WTC11 (cell line): ENCODE data around the gene SNX18. TPM values are rescaled to one million over a fixed set of nuclear protein-coding genes. Genes with fewer than 3 reads are reported as not detected.

Experiments
- ATAC-seq: fragments of 200-7000 bp; cut with Tn5 transposase; 2 replicates; pipeline ENCODE4 v1.10.0; 2021; ENCODE audit warnings: mild to moderate bottlenecking, moderate library complexity
- CTCF ChIA-PET: fragments of 300-600 bp; sonication (Branson Sonifier 250); formaldehyde crosslinking; loops from one replicate; lab custom pipeline; 2021; ENCODE audit warnings: antibody characterized with exemption; lab: Charles Lee
- POLR2A ChIA-PET: fragments of 350-600 bp; sonication (Branson Sonifier 250); formaldehyde crosslinking; loops from one replicate; lab custom pipeline; 2021; ENCODE audit warnings: antibody characterized with exemption; lab: Charles Lee
- DNase-seq: peaks from one replicate; pipeline ENCODE4 v3.0.0; 2021; ENCODE audit warnings: low spot score
- H3K27ac Mint-ChIP-seq: 2 replicates; pipeline ENCODE4 v1.8.0; 2021; ENCODE audit warnings: mixed read lengths
- H3K27me3 Mint-ChIP-seq: 2 replicates; pipeline ENCODE4 v1.8.0; 2021; ENCODE audit warnings: low read depth, mild to moderate bottlenecking, moderate library complexity, mixed read lengths
- H3K36me3 Mint-ChIP-seq: 2 replicates; pipeline ENCODE4 v1.8.0; 2021; ENCODE audit warnings: mixed read lengths
- H3K4me1 Mint-ChIP-seq: 2 replicates; pipeline ENCODE4 v1.8.0; 2022; ENCODE audit warnings: mixed read lengths
- H3K4me3 Mint-ChIP-seq: 2 replicates; pipeline ENCODE4 v1.8.0; 2021; ENCODE audit warnings: mild to moderate bottlenecking, moderate library complexity, mixed read lengths
- H3K9me3 Mint-ChIP-seq: 2 replicates; pipeline ENCODE4 v1.8.0; 2021; ENCODE audit warnings: mixed read lengths
- AR ChIP-seq: fragments of 250-450 bp; sonication (Bioruptor Pico); IDR thresholded peaks from 2 replicates; pipeline ENCODE4 v1.9.0; 2021; ENCODE audit warnings: mild to moderate bottlenecking
- FOXJ3 ChIP-seq: sonication (generic); formaldehyde crosslinking; IDR thresholded peaks from 2 replicates; pipeline ENCODE4 v1.9.0; 2021; ENCODE audit warnings: missing genetic modification reagents, mild to moderate bottlenecking, borderline replicate concordance
- JUN ChIP-seq: sonication (generic); formaldehyde crosslinking; IDR thresholded peaks from 2 replicates; pipeline ENCODE4 v1.8.0; 2023; ENCODE audit warnings: mild to moderate bottlenecking, missing genetic modification reagents
- NFE2L1 ChIP-seq: sonication (generic); formaldehyde crosslinking; IDR thresholded peaks from 2 replicates; pipeline ENCODE4 v1.8.1; 2023; ENCODE audit warnings: missing genetic modification reagents
- PRRX2 ChIP-seq: fragments of 250-450 bp; sonication (Bioruptor Pico); IDR thresholded peaks from 2 replicates; pipeline ENCODE4 v1.8.0; 2021; ENCODE audit warnings: mild to moderate bottlenecking
- ZNF121 ChIP-seq: sonication (generic); formaldehyde crosslinking; IDR thresholded peaks from 2 replicates; pipeline ENCODE4 v1.8.0; 2023; ENCODE audit warnings: missing genetic modification reagents
- ZNF138 ChIP-seq: sonication (generic); formaldehyde crosslinking; conservative IDR thresholded peaks from 2 replicates; pipeline ENCODE4 v1.8.1; 2022; ENCODE audit warnings: mild to moderate bottlenecking, moderate library complexity, missing genetic modification reagents
- ZNF263 ChIP-seq: sonication (generic); formaldehyde crosslinking; IDR thresholded peaks from 2 replicates; pipeline ENCODE4 v1.8.1; 2022; ENCODE audit warnings: low read depth, mild to moderate bottlenecking, moderate library complexity, missing genetic modification reagents
- total RNA-seq: library from RNA; stranded (reverse); gene quantifications from 3 replicates; pipeline ENCODE4 v1.2.3, GENCODE V29; 2021
- TF ChIP-seq, protein P1 (sequence below): sonication (generic); formaldehyde crosslinking; IDR thresholded peaks from 2 replicates; pipeline ENCODE4 v1.8.1; 2022; ENCODE audit warnings: low read depth, mild to moderate bottlenecking, moderate library complexity, missing genetic modification reagents, borderline replicate concordance
- TF ChIP-seq, protein P2 (sequence below): sonication (generic); formaldehyde crosslinking; IDR thresholded peaks from 2 replicates; pipeline ENCODE4 v1.8.1; 2023; ENCODE audit warnings: mild to moderate bottlenecking, missing genetic modification reagents, borderline replicate concordance
- TF ChIP-seq, protein P3 (sequence below): fragments of 250-450 bp; sonication (Bioruptor Pico); conservative IDR thresholded peaks from 2 replicates; pipeline ENCODE4 v1.9.0; 2021; ENCODE audit warnings: mild to moderate bottlenecking
- TF ChIP-seq, protein P4 (sequence below): sonication (generic); formaldehyde crosslinking; IDR thresholded peaks from 2 replicates; pipeline ENCODE4 v1.8.1; 2022; ENCODE audit warnings: mild to moderate bottlenecking, moderate library complexity, missing genetic modification reagents
- TF ChIP-seq, protein P5 (sequence below): fragments of 250-450 bp; sonication (Bioruptor Pico); IDR thresholded peaks from 2 replicates; pipeline ENCODE4 v1.8.0; 2021; ENCODE audit warnings: mild to moderate bottlenecking

SNX18 gene
- total RNA-seq, 1 experiment from 2014 or later: 24.6 TPM

GRCh38 chr5:54533541-54534190, 16.1 kb downstream of the SNX18 start (continued):
- TF ChIP-seq ZNF263 (CRISPR knock-in tag): no peak
- TF ChIP-seq, protein P1, sequence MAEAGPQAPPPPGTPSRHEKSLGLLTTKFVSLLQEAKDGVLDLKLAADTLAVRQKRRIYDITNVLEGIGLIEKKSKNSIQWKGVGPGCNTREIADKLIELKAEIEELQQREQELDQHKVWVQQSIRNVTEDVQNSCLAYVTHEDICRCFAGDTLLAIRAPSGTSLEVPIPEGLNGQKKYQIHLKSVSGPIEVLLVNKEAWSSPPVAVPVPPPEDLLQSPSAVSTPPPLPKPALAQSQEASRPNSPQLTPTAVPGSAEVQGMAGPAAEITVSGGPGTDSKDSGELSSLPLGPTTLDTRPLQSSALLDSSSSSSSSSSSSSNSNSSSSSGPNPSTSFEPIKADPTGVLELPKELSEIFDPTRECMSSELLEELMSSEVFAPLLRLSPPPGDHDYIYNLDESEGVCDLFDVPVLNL (CRISPR knock-in tag): no peak
- TF ChIP-seq ZNF121 (CRISPR knock-in tag): no peak
- TF ChIP-seq PRRX2 (CRISPR knock-in tag): no peak
- no peak for TF ChIP-seq FOXJ3 (CRISPR knock-in tag)
- TF ChIP-seq AR (CRISPR knock-in tag): no peak
- TF ChIP-seq NFE2L1 (CRISPR knock-in tag): no peak
- TF ChIP-seq ZNF138 (CRISPR knock-in tag): no peak

- DNase-seq (no peak), ATAC-seq (peak; percentile 49)
- Mint-ChIP-seq H3K27ac (peak overlapping the region; percentile 94), H3K36me3 (peaks cover 8% of the 10 kb centered on the region; the same call in 1 of the 2 replicates), H3K4me1 (peaks cover 24% of the 10 kb centered on the region), H3K9me3 (peaks cover 10% of the 10 kb centered on the region), H3K27me3 (no peaks in the 10 kb centered on the region), H3K4me3 (0 out of 2 replicates have a peak overlapping the region, but pooled peaks have one; percentile 7)
- CTCF ChIA-PET: interaction anchor here (0.7 kb wide), 1 partner anchor 17 kb away, joined by 3 read pairs; the partner anchor contains the start of gene SNX18
- TF ChIP-seq, protein P2, sequence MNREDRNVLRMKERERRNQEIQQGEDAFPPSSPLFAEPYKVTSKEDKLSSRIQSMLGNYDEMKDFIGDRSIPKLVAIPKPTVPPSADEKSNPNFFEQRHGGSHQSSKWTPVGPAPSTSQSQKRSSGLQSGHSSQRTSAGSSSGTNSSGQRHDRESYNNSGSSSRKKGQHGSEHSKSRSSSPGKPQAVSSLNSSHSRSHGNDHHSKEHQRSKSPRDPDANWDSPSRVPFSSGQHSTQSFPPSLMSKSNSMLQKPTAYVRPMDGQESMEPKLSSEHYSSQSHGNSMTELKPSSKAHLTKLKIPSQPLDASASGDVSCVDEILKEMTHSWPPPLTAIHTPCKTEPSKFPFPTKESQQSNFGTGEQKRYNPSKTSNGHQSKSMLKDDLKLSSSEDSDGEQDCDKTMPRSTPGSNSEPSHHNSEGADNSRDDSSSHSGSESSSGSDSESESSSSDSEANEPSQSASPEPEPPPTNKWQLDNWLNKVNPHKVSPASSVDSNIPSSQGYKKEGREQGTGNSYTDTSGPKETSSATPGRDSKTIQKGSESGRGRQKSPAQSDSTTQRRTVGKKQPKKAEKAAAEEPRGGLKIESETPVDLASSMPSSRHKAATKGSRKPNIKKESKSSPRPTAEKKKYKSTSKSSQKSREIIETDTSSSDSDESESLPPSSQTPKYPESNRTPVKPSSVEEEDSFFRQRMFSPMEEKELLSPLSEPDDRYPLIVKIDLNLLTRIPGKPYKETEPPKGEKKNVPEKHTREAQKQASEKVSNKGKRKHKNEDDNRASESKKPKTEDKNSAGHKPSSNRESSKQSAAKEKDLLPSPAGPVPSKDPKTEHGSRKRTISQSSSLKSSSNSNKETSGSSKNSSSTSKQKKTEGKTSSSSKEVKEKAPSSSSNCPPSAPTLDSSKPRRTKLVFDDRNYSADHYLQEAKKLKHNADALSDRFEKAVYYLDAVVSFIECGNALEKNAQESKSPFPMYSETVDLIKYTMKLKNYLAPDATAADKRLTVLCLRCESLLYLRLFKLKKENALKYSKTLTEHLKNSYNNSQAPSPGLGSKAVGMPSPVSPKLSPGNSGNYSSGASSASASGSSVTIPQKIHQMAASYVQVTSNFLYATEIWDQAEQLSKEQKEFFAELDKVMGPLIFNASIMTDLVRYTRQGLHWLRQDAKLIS (CRISPR knock-in tag): no peak
- no peak for TF ChIP-seq JUN
- POLR2A ChIA-PET: no interaction called here
Measured at GRCh38 chr5:54534191-54535004, 16.8 kb downstream of the SNX18 start.

- DNase-seq (no peak), ATAC-seq (no peak)
- ChIA-PET CTCF (interaction anchor here (1.0 kb wide), 1 partner anchor 18 kb away, joined by 4 read pairs; no protein-coding TSS in a partner anchor), POLR2A (no interaction called here)
- H3K4me1 Mint-ChIP-seq: peaks cover 24% of the 10 kb centered on the region
- H3K9me3 Mint-ChIP-seq: peaks cover 10% of the 10 kb centered on the region
- no peaks in the 10 kb centered on the region for H3K27me3 Mint-ChIP-seq
- peaks cover 8% of the 10 kb centered on the region; the same call in 1 of the 2 replicates for H3K36me3 Mint-ChIP-seq
- no peak overlapping the region for H3K27ac Mint-ChIP-seq
- H3K4me3 Mint-ChIP-seq: no peak overlapping the region
- TF ChIP-seq PRRX2 (CRISPR knock-in tag): no peak
- TF ChIP-seq, protein P3, sequence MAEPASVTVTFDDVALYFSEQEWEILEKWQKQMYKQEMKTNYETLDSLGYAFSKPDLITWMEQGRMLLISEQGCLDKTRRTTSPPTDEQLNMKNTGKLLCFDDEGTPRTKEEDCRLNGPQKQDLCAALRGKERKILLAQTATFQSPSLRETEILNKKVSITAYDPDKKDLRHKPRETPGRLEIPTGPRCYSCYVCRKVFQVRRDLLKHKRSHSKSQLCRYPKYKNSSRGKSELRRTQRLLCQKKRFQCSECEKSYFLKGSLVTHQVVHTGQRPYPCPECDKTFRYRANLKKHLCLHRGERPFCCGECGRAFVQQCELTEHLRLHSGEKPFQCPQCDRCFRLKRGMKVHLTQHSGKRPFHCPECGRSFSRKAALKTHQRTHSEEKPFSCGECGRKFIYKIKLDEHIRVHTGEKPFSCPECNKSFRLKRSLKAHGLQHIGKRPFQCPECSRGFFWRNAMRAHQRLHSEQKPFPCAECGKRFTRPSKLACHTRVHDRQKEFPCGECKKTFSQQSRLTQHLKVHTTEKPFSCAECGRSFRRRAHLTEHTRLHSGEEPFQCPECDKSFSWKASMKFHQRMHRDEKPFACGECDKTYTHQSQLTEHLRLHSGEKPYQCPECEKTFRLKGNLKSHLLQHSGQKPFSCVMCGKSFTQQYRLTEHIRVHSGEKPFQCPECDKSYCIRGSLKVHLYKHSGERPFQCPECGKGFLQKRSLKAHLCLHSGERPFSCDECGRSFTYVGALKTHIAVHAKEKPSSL: no peak
- TF ChIP-seq, protein P4, sequence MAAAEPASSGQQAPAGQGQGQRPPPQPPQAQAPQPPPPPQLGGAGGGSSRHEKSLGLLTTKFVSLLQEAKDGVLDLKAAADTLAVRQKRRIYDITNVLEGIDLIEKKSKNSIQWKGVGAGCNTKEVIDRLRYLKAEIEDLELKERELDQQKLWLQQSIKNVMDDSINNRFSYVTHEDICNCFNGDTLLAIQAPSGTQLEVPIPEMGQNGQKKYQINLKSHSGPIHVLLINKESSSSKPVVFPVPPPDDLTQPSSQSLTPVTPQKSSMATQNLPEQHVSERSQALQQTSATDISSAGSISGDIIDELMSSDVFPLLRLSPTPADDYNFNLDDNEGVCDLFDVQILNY (CRISPR knock-in tag): no peak
- TF ChIP-seq, protein P5, sequence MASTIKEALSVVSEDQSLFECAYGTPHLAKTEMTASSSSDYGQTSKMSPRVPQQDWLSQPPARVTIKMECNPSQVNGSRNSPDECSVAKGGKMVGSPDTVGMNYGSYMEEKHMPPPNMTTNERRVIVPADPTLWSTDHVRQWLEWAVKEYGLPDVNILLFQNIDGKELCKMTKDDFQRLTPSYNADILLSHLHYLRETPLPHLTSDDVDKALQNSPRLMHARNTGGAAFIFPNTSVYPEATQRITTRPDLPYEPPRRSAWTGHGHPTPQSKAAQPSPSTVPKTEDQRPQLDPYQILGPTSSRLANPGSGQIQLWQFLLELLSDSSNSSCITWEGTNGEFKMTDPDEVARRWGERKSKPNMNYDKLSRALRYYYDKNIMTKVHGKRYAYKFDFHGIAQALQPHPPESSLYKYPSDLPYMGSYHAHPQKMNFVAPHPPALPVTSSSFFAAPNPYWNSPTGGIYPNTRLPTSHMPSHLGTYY (CRISPR knock-in tag): no peak
Measured at GRCh38 chr5:54535149-54535844, 17.7 kb downstream of the SNX18 start.
